Parathyroid adenoma (tissue), 2 donors: Measurements from ENCODE around the gene GRID1.

Experiments used
- H2AFZ ChIP-seq: fragments of 300-600 bp; sonication (generic); one replicate; pipeline ENCODE4 v1.7.0; 2017; ENCODE audit warnings: antibody characterized with exemption, mild to moderate bottlenecking
- H3K27ac ChIP-seq: fragments of 300-600 bp; sonication (generic); one replicate; pipeline ENCODE4 v1.7.0; 2017
- H3K27me3 ChIP-seq: fragments of 300-600 bp; sonication (generic); one replicate; pipeline ENCODE4 v1.7.0; 2017; ENCODE audit warnings: low read length; ENCODE audit not compliant: control insufficient read depth, insufficient read depth
- H3K36me3 ChIP-seq: fragments of 300-600 bp; sonication (generic); one replicate; pipeline ENCODE4 v1.7.0; 2017; ENCODE audit warnings: low read length; ENCODE audit not compliant: control insufficient read depth, insufficient read depth
- H3K4me1 ChIP-seq: fragments of 300-600 bp; sonication (generic); one replicate; pipeline ENCODE4 v1.7.0; 2017; ENCODE audit warnings: control low read depth
- H3K4me2 ChIP-seq: fragments of 300-600 bp; sonication (generic); one replicate; pipeline ENCODE4 v1.7.0; 2017; ENCODE audit warnings: low read length
- H3K4me3 ChIP-seq: fragments of 300-600 bp; sonication (generic); one replicate; pipeline ENCODE4 v1.7.0; 2017; ENCODE audit warnings: low read depth, low read length
- H3K79me2 ChIP-seq: fragments of 300-600 bp; sonication (generic); one replicate; pipeline ENCODE4 v1.7.0; 2017; ENCODE audit warnings: control low read depth
- H3K9ac ChIP-seq: fragments of 300-600 bp; sonication (generic); one replicate; pipeline ENCODE4 v1.7.0; 2017; ENCODE audit warnings: mild to moderate bottlenecking
- H3K9me3 ChIP-seq: fragments of 300-600 bp; sonication (generic); one replicate; pipeline ENCODE4 v1.7.0; 2017; ENCODE audit warnings: low read length; ENCODE audit not compliant: control insufficient read depth
- TF ChIP-seq, protein P1 (sequence below): fragments of 300-600 bp; sonication (generic); IDR thresholded peaks from one replicate; pipeline ENCODE4 v1.7.0; 2017; ENCODE audit warnings: antibody characterized with exemption, mild to moderate bottlenecking
- donor health status: primary hyperparathyroidism.

Gene GRID1

DNA sequence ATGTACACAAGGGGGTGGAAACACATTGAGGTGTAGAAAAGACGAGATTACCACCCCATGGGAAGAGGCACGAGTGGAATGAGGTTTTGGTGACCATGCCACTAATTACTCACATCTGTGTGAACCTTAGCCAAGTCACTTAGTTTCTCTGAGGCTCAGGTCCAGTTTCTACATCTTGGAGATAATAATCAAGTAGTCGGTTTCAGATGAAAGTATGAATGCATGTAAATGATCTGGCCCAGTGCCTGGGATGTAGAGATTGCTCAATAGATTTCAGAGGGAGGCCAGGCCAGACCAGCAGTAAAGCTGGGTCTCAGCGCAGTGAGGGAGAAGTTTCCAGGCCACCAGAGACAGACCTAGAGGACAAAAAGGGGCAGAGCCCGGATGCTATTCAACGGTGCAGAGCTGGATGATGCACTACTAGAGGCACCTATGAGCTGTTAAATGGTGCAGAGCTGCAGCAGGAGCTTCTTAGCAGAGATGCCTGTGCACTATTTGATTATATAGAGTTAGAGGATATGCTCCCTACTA lies 725.1 kb downstream of the GRID1 start:
- H3K9me3 ChIP-seq: no peaks in the 10 kb centered on the region
- H3K27ac ChIP-seq: no peak overlapping the region
- H3K79me2 ChIP-seq: no peaks in the 10 kb centered on the region
- TF ChIP-seq, protein P1, sequence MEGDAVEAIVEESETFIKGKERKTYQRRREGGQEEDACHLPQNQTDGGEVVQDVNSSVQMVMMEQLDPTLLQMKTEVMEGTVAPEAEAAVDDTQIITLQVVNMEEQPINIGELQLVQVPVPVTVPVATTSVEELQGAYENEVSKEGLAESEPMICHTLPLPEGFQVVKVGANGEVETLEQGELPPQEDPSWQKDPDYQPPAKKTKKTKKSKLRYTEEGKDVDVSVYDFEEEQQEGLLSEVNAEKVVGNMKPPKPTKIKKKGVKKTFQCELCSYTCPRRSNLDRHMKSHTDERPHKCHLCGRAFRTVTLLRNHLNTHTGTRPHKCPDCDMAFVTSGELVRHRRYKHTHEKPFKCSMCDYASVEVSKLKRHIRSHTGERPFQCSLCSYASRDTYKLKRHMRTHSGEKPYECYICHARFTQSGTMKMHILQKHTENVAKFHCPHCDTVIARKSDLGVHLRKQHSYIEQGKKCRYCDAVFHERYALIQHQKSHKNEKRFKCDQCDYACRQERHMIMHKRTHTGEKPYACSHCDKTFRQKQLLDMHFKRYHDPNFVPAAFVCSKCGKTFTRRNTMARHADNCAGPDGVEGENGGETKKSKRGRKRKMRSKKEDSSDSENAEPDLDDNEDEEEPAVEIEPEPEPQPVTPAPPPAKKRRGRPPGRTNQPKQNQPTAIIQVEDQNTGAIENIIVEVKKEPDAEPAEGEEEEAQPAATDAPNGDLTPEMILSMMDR: no peak
- H3K4me2 ChIP-seq: no peak overlapping the region
- no peak overlapping the region for H2AFZ ChIP-seq
- no peaks in the 10 kb centered on the region for H3K36me3 ChIP-seq
- H3K27me3 ChIP-seq: no peaks in the 10 kb centered on the region
- H3K4me1 ChIP-seq: no peaks in the 10 kb centered on the region
- no peak overlapping the region for H3K4me3 ChIP-seq
- H3K9ac ChIP-seq: no peak overlapping the region

DNA sequence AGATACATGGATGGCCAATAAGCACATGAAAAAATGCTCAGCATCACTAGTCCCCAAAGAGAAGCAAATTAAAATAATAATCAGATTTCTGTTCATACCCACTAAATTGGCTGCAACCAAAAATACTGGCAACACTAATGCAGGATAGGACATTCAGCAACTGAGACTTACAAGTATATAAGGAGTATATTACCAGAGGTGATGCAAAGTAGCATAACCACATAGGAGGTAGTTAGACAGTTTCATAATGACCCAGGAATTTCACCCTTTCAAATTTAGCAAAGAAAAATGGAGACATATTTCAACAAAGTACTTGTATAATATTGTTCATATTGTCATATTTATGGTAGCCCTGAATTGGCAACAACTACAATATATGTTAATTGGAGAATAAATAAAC lies 727.8 kb downstream of the GRID1 start:
- Histone ChIP-seq H3K36me3 (no peaks in the 10 kb centered on the region), H3K9ac (no peak overlapping the region), H3K4me3 (no peak overlapping the region), H3K4me1 (no peaks in the 10 kb centered on the region), H3K27ac (no peak overlapping the region), H3K9me3 (no peaks in the 10 kb centered on the region), H3K79me2 (no peaks in the 10 kb centered on the region), H3K27me3 (no peaks in the 10 kb centered on the region), H2AFZ (no peak overlapping the region), H3K4me2 (no peak overlapping the region)
- TF ChIP-seq, protein P1: no peak

DNA sequence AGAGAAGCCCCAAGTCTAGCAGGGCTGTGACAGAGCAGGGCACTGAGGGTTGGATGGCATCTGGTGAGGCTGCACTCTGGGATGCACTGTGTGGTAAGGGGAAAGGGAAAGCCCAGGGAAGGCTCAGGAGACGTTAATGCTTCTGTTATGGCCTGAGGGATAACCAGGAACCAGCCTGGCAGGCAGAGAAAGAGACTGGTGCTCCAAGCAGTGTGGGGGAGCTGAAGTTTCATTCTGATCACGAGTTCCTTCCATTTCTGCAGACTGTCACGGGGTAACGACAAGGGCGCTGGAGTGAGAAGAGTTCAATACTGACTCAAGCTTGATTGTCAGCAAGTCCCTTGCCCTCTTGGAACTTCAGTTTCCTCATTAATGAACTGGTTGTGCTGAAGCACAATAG lies 730.9 kb downstream of the GRID1 start:
- TF ChIP-seq, protein P1: no peak
- Histone ChIP-seq H3K27me3 (no peaks in the 10 kb centered on the region), H3K27ac (no peak overlapping the region), H2AFZ (no peak overlapping the region), H3K4me3 (no peak overlapping the region), H3K79me2 (no peaks in the 10 kb centered on the region), H3K4me2 (no peak overlapping the region), H3K9me3 (no peaks in the 10 kb centered on the region), H3K4me1 (no peaks in the 10 kb centered on the region), H3K9ac (no peak overlapping the region), H3K36me3 (no peaks in the 10 kb centered on the region)

DNA sequence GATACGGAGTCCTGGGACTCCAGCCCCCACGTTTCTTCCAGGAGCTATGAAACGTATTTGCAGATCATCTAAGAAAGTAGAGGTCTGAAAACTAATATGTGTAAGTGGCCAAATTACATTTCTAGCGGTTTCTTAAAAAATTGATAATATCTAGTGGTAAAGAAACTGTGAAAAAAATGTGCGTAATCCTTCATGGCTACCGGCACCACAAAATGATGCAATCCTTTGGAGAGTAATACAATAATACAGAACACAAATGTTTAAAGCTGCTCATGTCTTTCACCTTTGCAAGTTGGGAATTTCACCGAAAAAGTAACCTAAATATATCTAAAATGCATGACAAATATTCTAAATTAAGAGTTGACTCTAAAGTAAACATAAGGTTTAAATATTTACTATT lies 742.1 kb downstream of the GRID1 start:
- H3K9me3 ChIP-seq: no peaks in the 10 kb centered on the region

DNA sequence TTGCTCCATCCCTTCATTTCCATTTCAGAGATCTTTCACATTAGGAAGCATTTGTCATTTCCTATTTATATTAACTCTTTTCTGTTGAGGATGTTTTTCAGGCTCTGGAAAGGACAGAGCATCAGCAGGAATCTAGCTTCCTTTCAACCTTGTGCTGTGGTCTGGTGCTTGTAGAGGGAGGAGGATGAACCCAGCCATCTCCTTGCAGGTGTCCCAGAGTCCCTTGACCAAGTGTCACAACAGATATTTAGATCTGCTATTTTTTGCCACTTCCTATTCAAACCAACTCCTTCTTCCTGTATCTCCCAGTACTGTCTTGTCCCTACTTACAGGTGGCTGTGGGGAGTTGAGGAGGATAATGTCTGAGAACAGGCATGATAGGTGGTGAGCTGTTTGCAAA lies 742.8 kb downstream of the GRID1 start:
- Histone ChIP-seq H3K9me3 (no peaks in the 10 kb centered on the region), H3K9ac (no peak overlapping the region), H3K36me3 (no peaks in the 10 kb centered on the region), H3K4me1 (no peaks in the 10 kb centered on the region), H3K79me2 (no peaks in the 10 kb centered on the region), H3K4me2 (no peak overlapping the region), H2AFZ (no peak overlapping the region), H3K27ac (no peak overlapping the region), H3K27me3 (no peaks in the 10 kb centered on the region), H3K4me3 (no peak overlapping the region)
- TF ChIP-seq, protein P1: no peak

More for the DNA sequence above, 742.1 kb downstream of the GRID1 start:
- Histone ChIP-seq H3K36me3 (no peaks in the 10 kb centered on the region), H3K27me3 (no peaks in the 10 kb centered on the region), H2AFZ (no peak overlapping the region), H3K4me1 (no peaks in the 10 kb centered on the region), H3K9ac (no peak overlapping the region), H3K4me3 (no peak overlapping the region), H3K4me2 (no peak overlapping the region), H3K79me2 (no peaks in the 10 kb centered on the region), H3K27ac (no peak overlapping the region)
- TF ChIP-seq, protein P1: no peak
